ENCODE data around the gene SUGCT.

Gene SUGCT

GRCh38 chr7:40828686-40829600, 694.1 kb downstream of the SUGCT start:
- no peak for DNase-seq (ENCODE audit: low read depth)

- DNase-seq (ENCODE audit: low read depth) = no peak
Observed at GRCh38 chr7:40833191-40833887, 698.5 kb downstream of the SUGCT start.

- DNase-seq (ENCODE audit: low read depth) = no peak
Observed at GRCh38 chr7:40833888-40834234, 699.1 kb downstream of the SUGCT start.

GRCh38 chr7:40836218-40836617, 701.4 kb downstream of the SUGCT start:
- no peak for DNase-seq (ENCODE audit: low read depth)

- no peak for DNase-seq (ENCODE audit: low read depth)
Observed at GRCh38 chr7:40839881-40840280, 705.1 kb downstream of the SUGCT start.

GRCh38 chr7:40840990-40841389, 706.2 kb downstream of the SUGCT start:
- DNase-seq (ENCODE audit: low read depth) = no peak

GRCh38 chr7:40842641-40843040, 707.8 kb downstream of the SUGCT start:
- no peak for DNase-seq (ENCODE audit: low read depth)

- no peak for DNase-seq (ENCODE audit: low read depth)
Observed at GRCh38 chr7:40843338-40843985, 708.7 kb downstream of the SUGCT start.

GRCh38 chr7:40845943-40846342, 711.1 kb downstream of the SUGCT start:
- DNase-seq (ENCODE audit: low read depth) = no peak

GRCh38 chr7:40847921-40848320, 713.1 kb downstream of the SUGCT start:
- no peak for DNase-seq (ENCODE audit: low read depth)

GRCh38 chr7:40848541-40849221, 713.9 kb downstream of the SUGCT start:
- no peak for DNase-seq (ENCODE audit: low read depth)

GRCh38 chr7:40850017-40850416, 715.2 kb downstream of the SUGCT start:
- no peak for DNase-seq (ENCODE audit: low read depth)

- no peak for DNase-seq (ENCODE audit: low read depth)
Observed at GRCh38 chr7:40851001-40851400, 716.2 kb downstream of the SUGCT start.

- DNase-seq (ENCODE audit: low read depth) = no peak
Observed at GRCh38 chr7:40859076-40859475, 724.3 kb downstream of the SUGCT start.

GRCh38 chr7:40859965-40860543, 725.2 kb downstream of the SUGCT start:
- DNase-seq (ENCODE audit: low read depth) = no peak

GRCh38 chr7:40865441-40866233, 730.8 kb downstream of the SUGCT start:
- DNase-seq (ENCODE audit: low read depth) = no peak

GRCh38 chr7:40866601-40867000, 731.8 kb downstream of the SUGCT start:
- no peak for DNase-seq (ENCODE audit: low read depth)

GRCh38 chr7:40870108-40870507, 735.3 kb downstream of the SUGCT start:
- no peak for DNase-seq (ENCODE audit: low read depth)

- no peak for DNase-seq (ENCODE audit: low read depth)
Observed at GRCh38 chr7:40873248-40873647, 738.4 kb downstream of the SUGCT start.

- DNase-seq (ENCODE audit: low read depth) = no peak
Observed at GRCh38 chr7:40874756-40875155, 740.0 kb downstream of the SUGCT start.

- DNase-seq (ENCODE audit: low read depth) = no peak
Observed at GRCh38 chr7:40876601-40877000, 741.8 kb downstream of the SUGCT start.

Data from stimulated activated CD8-positive, alpha-beta memory T cell treated with anti-CD3 and anti-CD28 coated beads, Interleukin-15, amount 100 ng/mL, for 24 hours (primary cell).